ENCODE data around the gene GNG4. TPM values are rescaled to one million over a fixed set of nuclear protein-coding genes. Genes with fewer than 3 reads are reported as not detected.
"Not testable (repeated sequence)": the region's sequence is repeated elsewhere in the genome, so short reads cannot be mapped to it uniquely, and the experiment has no call there.

Gene GNG4
- total and polyA plus RNA-seq, 8 donors: 0.56 to 20.4 (median 3.0) TPM

GRCh38 chr1:235651170-235651806 is 1.7 kb upstream of the GNG4 start:
- Histone ChIP-seq H3K9me3 (no peaks in the 10 kb centered on the region), H3K36me3 (no peaks in the 10 kb centered on the region), H3K27ac (no peak overlapping the region), H3K27me3 (peaks cover 0 to 12% (median 2%) of the 10 kb centered on the region in 4 donors), H3K4me3 (no peak overlapping the region), H3K4me1 (peaks cover 0 to 12% (median 0%) of the 10 kb centered on the region in 3 donors)
- ATAC-seq (no peak), FAIRE-seq (no peak), DNase-seq (no peak)
- no peak for TF ChIP-seq CTCF (IDR thresholded peaks at IDR 0.05)
- 42 to 50% methylated on average over 10 of the region's 10 CpGs for WGBS, 2 donors
- intact Hi-C loops (cut with DNase I): no loop called here

- no peak for TF ChIP-seq CTCF (IDR thresholded peaks at IDR 0.05)
- Histone ChIP-seq H3K4me1 (peaks cover 0 to 12% (median 0%) of the 10 kb centered on the region in 3 donors), H3K27me3 (peaks cover 0 to 12% (median 0%) of the 10 kb centered on the region in 4 donors), H3K9me3 (no peaks in the 10 kb centered on the region), H3K36me3 (no peaks in the 10 kb centered on the region), H3K27ac (no peak overlapping the region), H3K4me3 (peak overlapping the region; percentile 10 to 65 (median 30))
- DNase-seq (peak in 4 of 6 donors; percentile 30 to 77 (median 54)), FAIRE-seq (no peak), ATAC-seq (peak in 3 of 4 donors; percentile 34 to 59 (median 55))
- 5 to 7% methylated on average over 70 to 71 of the region's 71 CpGs for WGBS, 2 donors
- intact Hi-C loops (cut with DNase I): no loop called here
Observed at GRCh38 chr1:235650341-235651169, 971 bp upstream of the GNG4 start.

- WGBS, 2 donors: 1% methylated on average over 30 of the region's 30 CpGs
- ATAC-seq: peak; percentile 85 to 94 (median 88)
- H3K27ac ChIP-seq: peak overlapping the region in 1 of 4 donors; percentile 33
- H3K4me3 ChIP-seq: peak overlapping the region; percentile 18 to 65 (median 32)
- TF ChIP-seq CTCF (IDR thresholded peaks at IDR 0.05): no peak
- H3K9me3 ChIP-seq: no peaks in the 10 kb centered on the region
- DNase-seq: peak; percentile 36 to 81 (median 60)
- peaks cover 0 to 12% (median 0%) of the 10 kb centered on the region in 4 donors for H3K27me3 ChIP-seq
- FAIRE-seq: no peak
- no peaks in the 10 kb centered on the region for H3K36me3 ChIP-seq
- intact Hi-C loops (cut with DNase I): no loop called here
- H3K4me1 ChIP-seq: peaks cover 0 to 12% (median 0%) of the 10 kb centered on the region in 3 donors
Observed at GRCh38 chr1:235648954-235649367, 623 bp downstream of the GNG4 start.

GRCh38 chr1:235648407-235648907 is 1.1 kb downstream of the GNG4 start:
- Histone ChIP-seq H3K9me3 (no peaks in the 10 kb centered on the region), H3K27me3 (peaks cover 0 to 12% (median 0%) of the 10 kb centered on the region in 4 donors), H3K4me1 (peaks cover 0 to 12% (median 0%) of the 10 kb centered on the region in 3 donors), H3K36me3 (no peaks in the 10 kb centered on the region), H3K4me3 (peak overlapping the region in 2 of 4 donors; percentile 42 to 65), H3K27ac (no peak overlapping the region)
- WGBS, 2 donors: 8 to 10% methylated on average over 31 of the region's 31 CpGs
- FAIRE-seq (no peak), ATAC-seq (peak; percentile 42 to 64 (median 59)), DNase-seq (peak; percentile 21 to 81 (median 54))
- no peak for TF ChIP-seq CTCF (IDR thresholded peaks at IDR 0.05)
- intact Hi-C loops (cut with DNase I): no loop called here

GRCh38 chr1:235647537-235647936 is 2.0 kb downstream of the GNG4 start:
- FAIRE-seq; H3K9me3 ChIP-seq; intact Hi-C loops (cut with DNase I); H3K27ac ChIP-seq; H3K4me3 ChIP-seq; H3K36me3 ChIP-seq; ATAC-seq: not testable (repeated sequence)
- peaks cover 0 to 12% (median 0%) of the 10 kb centered on the region in 3 donors for H3K4me1 ChIP-seq
- H3K27me3 ChIP-seq: peaks cover 0 to 12% (median 0%) of the 10 kb centered on the region in 4 donors
- peak in 1 of 6 donors; percentile 8 for DNase-seq
- 87 to 93% methylated on average over 12 of the region's 12 CpGs for WGBS, 2 donors

Data from pancreas (tissue), 10 donors.